ENCODE measurements around the gene COA5. TPM values are rescaled to one million over a fixed set of nuclear protein-coding genes. Genes with fewer than 3 reads are reported as not detected.

COA5 gene
- total RNA-seq, 6 experiments from 2014 or later: 12.5 to 16.9 (median 15.7) TPM

DNA sequence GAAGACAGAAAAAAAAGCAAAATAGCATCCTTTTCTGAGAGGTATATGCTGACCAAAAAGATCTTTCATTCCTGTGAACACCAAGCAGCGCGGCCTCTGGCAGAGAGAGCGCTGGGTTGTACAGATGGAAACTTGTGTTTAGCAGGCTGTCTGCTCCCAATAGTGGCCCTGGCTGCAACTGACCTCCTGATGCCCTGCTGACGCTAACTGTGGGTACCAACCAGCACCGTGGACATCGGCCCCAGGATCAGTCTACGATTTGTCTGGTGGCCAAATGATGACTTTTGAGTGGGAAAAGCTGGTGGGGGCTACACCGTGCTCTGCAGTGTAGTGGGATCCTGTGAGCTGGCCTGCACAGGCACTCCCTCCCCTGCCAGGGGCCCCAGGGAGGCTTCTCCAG is 15.7 kb downstream of the COA5 start:
- no peak for DNase-seq
- Mint-ChIP-seq H3K9me3 (0 out of 2 replicates have a peak, but pooled peaks cover 4% of the 10 kb centered on the region), H3K4me1 (ENCODE audit: low read depth) (no peaks in the 10 kb centered on the region; the same call in 1 of the 2 replicates), H3K36me3 (ENCODE audit: low read depth) (peaks cover 27% of the 10 kb centered on the region), H3K27me3 (ENCODE audit: insufficient read depth) (no peaks in the 10 kb centered on the region), H3K4me3 (no peak overlapping the region), H3K27ac (no peak overlapping the region)
- no peak for TF ChIP-seq CTCF (IDR thresholded peaks at IDR 0.05)

DNA sequence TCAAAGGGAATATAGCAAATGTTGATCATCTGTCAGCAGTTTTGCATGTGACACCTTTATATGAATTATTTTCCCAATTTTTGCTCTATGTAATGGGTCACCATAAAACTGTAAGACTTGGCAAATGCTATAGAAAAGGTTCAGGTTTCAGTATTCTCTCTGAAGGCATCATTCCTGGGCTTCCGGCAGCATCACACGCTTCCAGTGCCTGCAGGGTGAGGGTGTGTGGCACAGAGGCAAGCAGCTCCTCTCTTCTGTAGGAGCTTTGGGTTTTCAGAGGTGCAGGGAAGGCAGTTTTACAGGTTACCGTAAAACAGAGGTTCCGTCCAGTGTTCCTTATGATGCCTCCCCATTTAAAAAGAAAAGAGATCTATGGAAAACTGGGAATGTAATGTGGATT is 18.8 kb downstream of the COA5 start:
- DNase-seq: no peak
- Mint-ChIP-seq H3K4me3 (no peak overlapping the region), H3K36me3 (ENCODE audit: low read depth) (peaks cover 10% of the 10 kb centered on the region), H3K27ac (no peak overlapping the region), H3K9me3 (0 out of 2 replicates have a peak, but pooled peaks cover 4% of the 10 kb centered on the region), H3K27me3 (ENCODE audit: insufficient read depth) (no peaks in the 10 kb centered on the region), H3K4me1 (ENCODE audit: low read depth) (no peaks in the 10 kb centered on the region; the same call in 1 of the 2 replicates)
- TF ChIP-seq CTCF (IDR thresholded peaks at IDR 0.05): no peak

DNA sequence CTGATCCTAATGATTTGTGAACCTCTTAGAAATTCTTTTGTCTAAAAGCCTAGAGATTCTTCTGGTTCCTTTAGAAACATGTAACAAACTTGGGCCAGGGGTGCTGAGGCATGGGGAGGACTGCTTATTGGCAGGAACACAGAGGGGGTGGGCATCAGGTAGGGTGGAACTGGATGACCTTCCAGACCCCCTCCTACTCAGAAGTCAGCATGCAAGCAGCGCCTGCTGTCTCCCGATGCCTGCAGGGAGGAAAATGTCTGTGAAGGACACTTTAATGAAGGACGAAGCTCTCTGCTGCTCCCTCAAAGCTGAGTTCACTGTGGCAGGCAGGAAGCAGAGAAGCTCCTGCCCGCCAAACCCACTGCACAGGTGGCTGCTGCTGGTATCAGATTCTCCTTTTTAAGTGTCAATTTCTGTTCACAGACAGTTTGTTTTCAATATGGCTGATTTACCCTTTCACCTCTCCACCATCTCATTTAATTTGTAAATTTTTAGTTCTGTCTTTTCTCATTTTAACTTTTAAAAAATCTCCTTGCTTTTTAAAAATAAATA is 19.4 kb downstream of the COA5 start:
- H3K36me3 Mint-ChIP-seq (ENCODE audit: low read depth): peaks cover 6% of the 10 kb centered on the region
- H3K9me3 Mint-ChIP-seq: 0 out of 2 replicates have a peak, but pooled peaks cover 2% of the 10 kb centered on the region
- H3K4me3 Mint-ChIP-seq: no peak overlapping the region
- TF ChIP-seq CTCF (IDR thresholded peaks at IDR 0.05): no peak
- H3K27me3 Mint-ChIP-seq (ENCODE audit: insufficient read depth): no peaks in the 10 kb centered on the region
- H3K4me1 Mint-ChIP-seq (ENCODE audit: low read depth): no peaks in the 10 kb centered on the region; the same call in 1 of the 2 replicates
- no peak overlapping the region for H3K27ac Mint-ChIP-seq
- DNase-seq: no peak

GRCh38 chr2:98586551-98587140 is 21.7 kb downstream of the COA5 start:
- TF ChIP-seq CTCF (IDR thresholded peaks at IDR 0.05): no peak
- Mint-ChIP-seq H3K27me3 (ENCODE audit: insufficient read depth) (no peaks in the 10 kb centered on the region), H3K36me3 (ENCODE audit: low read depth) (no peaks in the 10 kb centered on the region; the same call in none of the 2 replicates), H3K4me3 (no peak overlapping the region), H3K4me1 (ENCODE audit: low read depth) (no peaks in the 10 kb centered on the region; the same call in 1 of the 2 replicates), H3K9me3 (no peaks in the 10 kb centered on the region), H3K27ac (no peak overlapping the region)
- DNase-seq: no peak

DNA sequence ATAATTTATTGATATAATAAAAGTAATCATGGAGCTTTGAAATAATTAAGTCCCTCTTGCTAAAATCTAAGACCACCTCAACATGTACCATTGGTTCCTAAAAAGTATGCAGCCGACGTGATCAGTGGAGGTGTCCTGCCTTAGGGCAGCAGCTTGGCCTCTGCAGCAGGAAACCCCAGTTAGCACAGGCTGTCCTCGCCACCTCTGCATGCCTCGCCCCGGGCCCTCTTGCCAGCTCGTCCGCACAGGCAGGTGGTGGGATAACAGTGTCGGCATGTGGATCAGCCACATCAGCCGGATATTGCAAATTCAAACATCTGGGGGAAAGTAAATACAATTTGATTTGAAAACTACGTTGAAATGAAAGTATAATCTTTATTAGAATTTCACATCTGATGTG is 22.9 kb downstream of the COA5 start:
- no peak for TF ChIP-seq CTCF (IDR thresholded peaks at IDR 0.05)
- H3K36me3 Mint-ChIP-seq (ENCODE audit: low read depth): no peaks in the 10 kb centered on the region; the same call in 1 of the 2 replicates
- H3K27ac Mint-ChIP-seq: no peak overlapping the region
- no peaks in the 10 kb centered on the region for H3K4me1 Mint-ChIP-seq (ENCODE audit: low read depth)
- no peaks in the 10 kb centered on the region for H3K9me3 Mint-ChIP-seq
- no peaks in the 10 kb centered on the region for H3K27me3 Mint-ChIP-seq (ENCODE audit: insufficient read depth)
- no peak overlapping the region for H3K4me3 Mint-ChIP-seq
- DNase-seq: no peak
